Mesendoderm (in vitro differentiated cells): ENCODE results near the gene SOS1.
"Not testable (repeated sequence)": the region's sequence is repeated elsewhere in the genome, so short reads cannot be mapped to it uniquely, and the experiment has no call there.

ENCODE experiments used
- DNase-seq: peaks from one replicate; pipeline ENCODE4 v3.0.0; 2013
- H2AK5ac ChIP-seq: 2 replicates; pipeline ENCODE4 v1.6.1; 2013; ENCODE audit warnings: low read length, inconsistent platforms
- H2BK120ac ChIP-seq: 2 replicates; pipeline ENCODE4 v1.6.1; 2013; ENCODE audit warnings: low read depth, mild to moderate bottlenecking, low read length, moderate library complexity, mixed read lengths
- H2BK15ac ChIP-seq: replicated peaks from 2 replicates; pipeline ENCODE4 v1.6.1; 2013; ENCODE audit warnings: low read depth, mild to moderate bottlenecking, moderate library complexity
- H2BK5ac ChIP-seq: 2 replicates; pipeline ENCODE4 v1.6.1; 2013; ENCODE audit warnings: low read length, inconsistent platforms
- H3K18ac ChIP-seq: 2 replicates; pipeline ENCODE4 v1.6.1; 2013; ENCODE audit warnings: mild to moderate bottlenecking, low read length, mixed read lengths
- H3K23ac ChIP-seq: one replicate; pipeline ENCODE4 v1.6.1; 2013; ENCODE audit warnings: low read length
- H3K27ac ChIP-seq: 2 replicates; pipeline ENCODE4 v1.5.1; 2013; ENCODE audit warnings: low read depth, mild to moderate bottlenecking, inconsistent platforms, low read length, moderate library complexity
- H3K27me3 ChIP-seq: 2 replicates; pipeline ENCODE4 v1.6.1; 2013; ENCODE audit warnings: low read length, control low read depth, mild to moderate bottlenecking, inconsistent platforms; ENCODE audit not compliant: insufficient read depth, poor library complexity
- H3K36me3 ChIP-seq: 2 replicates; pipeline ENCODE4 v1.6.1; 2013; ENCODE audit warnings: low read length, inconsistent platforms; ENCODE audit not compliant: control insufficient read depth, insufficient read depth
- H3K4ac ChIP-seq: one replicate; pipeline ENCODE4 v1.6.1; 2013; ENCODE audit warnings: low read depth, mild to moderate bottlenecking, low read length, moderate library complexity
- H3K4me1 ChIP-seq: 2 replicates; pipeline ENCODE4 v1.6.1; 2013; ENCODE audit warnings: low read depth, low read length, inconsistent platforms; ENCODE audit not compliant: control insufficient read depth
- H3K4me2 ChIP-seq: 2 replicates; pipeline ENCODE4 v1.6.1; 2013; ENCODE audit warnings: low read length
- H3K4me3 ChIP-seq: 2 replicates; pipeline ENCODE4 v1.5.1; 2013; ENCODE audit warnings: mild to moderate bottlenecking, low read length
- H3K56ac ChIP-seq: one replicate; pipeline ENCODE4 v1.6.1; 2013; ENCODE audit warnings: low read length
- H3K79me1 ChIP-seq: 2 replicates; pipeline ENCODE4 v1.6.1; 2013; ENCODE audit warnings: low read length, inconsistent platforms
- H3K79me2 ChIP-seq: 2 replicates; pipeline ENCODE4 v1.6.1; 2013; ENCODE audit warnings: mild to moderate bottlenecking, low read length; ENCODE audit not compliant: control insufficient read depth, insufficient read depth
- H3K9ac ChIP-seq: 2 replicates; pipeline ENCODE4 v1.6.1; 2013; ENCODE audit warnings: low read length, inconsistent platforms
- H4K5ac ChIP-seq: one replicate; pipeline ENCODE4 v1.6.1; 2013; ENCODE audit warnings: low read length
- H4K8ac ChIP-seq: one replicate; pipeline ENCODE4 v1.6.1; 2013; ENCODE audit warnings: low read depth, mild to moderate bottlenecking, control low read depth, low read length, moderate library complexity
- WGBS: extraction: QIAGEN DNeasy Blood & Tissue Kit; methylation state at CpG from one replicate; pipeline ENCODE4 v1.1.7; 2013; ENCODE audit warnings: low lambda C conversion rate, missing lambda C conversion rate; ENCODE audit not compliant: insufficient coverage; ENCODE audit errors: extremely low coverage; 5-methylcytosine and 5-hydroxymethylcytosine counted together

Gene SOS1

DNA sequence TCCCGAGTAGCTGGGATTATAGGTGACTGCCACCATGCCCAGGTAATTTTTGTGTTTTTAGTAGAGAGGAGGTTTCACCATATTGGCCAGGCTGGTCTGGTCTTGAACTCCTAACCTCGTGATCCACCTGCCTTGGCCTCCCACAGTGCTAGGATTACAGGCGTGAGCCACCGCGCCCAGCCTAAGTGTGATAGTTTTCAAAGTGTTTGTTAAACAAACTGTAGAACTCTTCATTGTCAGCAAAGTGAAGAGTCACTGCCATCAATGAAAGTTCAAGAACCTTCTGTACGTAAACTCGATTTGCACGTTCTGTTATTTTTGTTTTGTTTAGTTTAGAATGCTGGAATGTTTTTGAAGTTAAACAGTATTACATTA is 18.0 kb upstream of the SOS1 start:
- no peak overlapping the region for H3K56ac ChIP-seq

DNA sequence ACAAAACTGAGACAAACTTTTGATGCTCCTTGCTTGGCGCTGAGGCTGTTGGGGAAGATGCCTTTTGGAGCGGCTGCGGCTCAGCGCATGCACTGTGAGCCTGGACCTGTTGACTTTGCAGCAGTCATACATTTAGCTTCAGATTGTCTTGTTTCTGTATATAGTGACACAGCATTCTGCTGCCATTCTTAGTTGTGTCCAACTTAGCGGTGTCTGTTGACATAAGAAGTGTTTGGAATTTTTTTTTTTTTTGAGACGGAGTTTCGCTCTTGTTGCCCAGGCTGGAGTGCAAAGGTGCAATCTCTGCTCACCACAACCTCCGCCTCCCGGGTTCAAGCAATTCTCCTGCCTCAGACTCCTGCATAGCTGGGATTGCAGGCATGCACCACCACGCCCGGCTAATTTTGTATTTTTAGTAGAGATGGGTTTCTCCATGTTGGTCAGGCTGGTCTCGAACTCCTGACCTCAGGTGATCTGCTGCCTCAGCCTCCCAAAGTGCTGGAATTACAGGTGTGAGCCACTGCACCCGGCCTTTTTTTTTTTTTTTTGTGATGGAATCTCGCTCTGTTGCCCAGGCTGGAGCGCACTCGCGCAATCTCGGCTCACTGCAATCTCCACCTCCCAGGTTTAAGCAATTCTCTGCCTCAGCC is 17.5 kb upstream of the SOS1 start:
- H3K4ac ChIP-seq, H3K36me3 ChIP-seq, H2BK120ac ChIP-seq, H2BK5ac ChIP-seq, H4K5ac ChIP-seq, DNase-seq, H3K56ac ChIP-seq, H3K27me3 ChIP-seq, H2BK15ac ChIP-seq, H3K4me1 ChIP-seq, H3K23ac ChIP-seq, H2AK5ac ChIP-seq, H3K4me3 ChIP-seq, H3K18ac ChIP-seq, H3K79me1 ChIP-seq, H3K4me2 ChIP-seq, H3K79me2 ChIP-seq, H4K8ac ChIP-seq, H3K27ac ChIP-seq, H3K9ac ChIP-seq: not testable (repeated sequence)
- no CpG with 5 or more reads among the region's 18 CpGs for WGBS

More for the DNA sequence above, 18.0 kb upstream of the SOS1 start:
- H3K4ac ChIP-seq = no peak overlapping the region
- H3K79me2 ChIP-seq = no peaks in the 10 kb centered on the region
- H3K27me3 ChIP-seq = no peaks in the 10 kb centered on the region
- no CpG with 5 or more reads among the region's 8 CpGs for WGBS
- H2AK5ac ChIP-seq = no peak overlapping the region
- H3K27ac ChIP-seq = no peak overlapping the region
- no peak overlapping the region for H4K5ac ChIP-seq
- H4K8ac ChIP-seq = no peak overlapping the region
- no peak overlapping the region for H3K18ac ChIP-seq
- H2BK120ac ChIP-seq = no peak overlapping the region
- no peak overlapping the region for H3K9ac ChIP-seq
- H3K4me2 ChIP-seq = no peak overlapping the region
- DNase-seq = no peak
- no peak overlapping the region for H3K23ac ChIP-seq
- H2BK5ac ChIP-seq = no peak overlapping the region
- no peak overlapping the region for H2BK15ac ChIP-seq
- no peaks in the 10 kb centered on the region for H3K79me1 ChIP-seq
- H3K36me3 ChIP-seq = no peaks in the 10 kb centered on the region
- H3K4me1 ChIP-seq = no peaks in the 10 kb centered on the region
- H3K4me3 ChIP-seq = no peak overlapping the region

DNA sequence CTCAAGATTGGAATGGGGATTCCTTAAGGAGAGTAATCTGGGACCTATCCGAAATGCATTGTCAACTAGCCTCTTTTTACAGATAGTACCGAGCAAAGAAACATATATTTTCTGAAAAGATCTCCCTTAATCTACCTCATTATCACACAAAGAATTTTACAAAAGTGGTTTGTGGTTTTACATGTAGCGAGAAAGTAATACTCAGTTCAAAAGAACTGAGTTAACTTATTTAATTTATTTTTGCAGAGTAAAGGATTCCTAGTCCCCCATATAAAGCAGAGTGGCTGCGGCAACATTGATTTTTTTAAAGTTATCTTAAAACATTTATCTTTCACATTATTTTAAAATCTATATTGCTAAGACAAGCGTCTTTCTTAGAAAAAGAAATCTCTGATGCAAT is 15.9 kb upstream of the SOS1 start:
- no peak for DNase-seq
- no peaks in the 10 kb centered on the region for H3K27me3 ChIP-seq
- H4K5ac ChIP-seq = no peak overlapping the region
- H3K4me1 ChIP-seq = no peaks in the 10 kb centered on the region
- 100% methylated on average over 1 of the region's 5 CpGs for WGBS
- no peak overlapping the region for H2BK15ac ChIP-seq
- H3K18ac ChIP-seq = no peak overlapping the region
- H3K36me3 ChIP-seq = no peaks in the 10 kb centered on the region
- H3K79me1 ChIP-seq = no peaks in the 10 kb centered on the region
- H3K4me3 ChIP-seq = no peak overlapping the region
- no peaks in the 10 kb centered on the region for H3K79me2 ChIP-seq
- no peak overlapping the region for H2BK120ac ChIP-seq
- H2BK5ac ChIP-seq = no peak overlapping the region
- H2AK5ac ChIP-seq = no peak overlapping the region
- H3K4me2 ChIP-seq = no peak overlapping the region
- H3K9ac ChIP-seq = no peak overlapping the region
- H3K56ac ChIP-seq = no peak overlapping the region
- no peak overlapping the region for H3K4ac ChIP-seq
- no peak overlapping the region for H4K8ac ChIP-seq
- H3K27ac ChIP-seq = no peak overlapping the region
- H3K23ac ChIP-seq = no peak overlapping the region

DNA sequence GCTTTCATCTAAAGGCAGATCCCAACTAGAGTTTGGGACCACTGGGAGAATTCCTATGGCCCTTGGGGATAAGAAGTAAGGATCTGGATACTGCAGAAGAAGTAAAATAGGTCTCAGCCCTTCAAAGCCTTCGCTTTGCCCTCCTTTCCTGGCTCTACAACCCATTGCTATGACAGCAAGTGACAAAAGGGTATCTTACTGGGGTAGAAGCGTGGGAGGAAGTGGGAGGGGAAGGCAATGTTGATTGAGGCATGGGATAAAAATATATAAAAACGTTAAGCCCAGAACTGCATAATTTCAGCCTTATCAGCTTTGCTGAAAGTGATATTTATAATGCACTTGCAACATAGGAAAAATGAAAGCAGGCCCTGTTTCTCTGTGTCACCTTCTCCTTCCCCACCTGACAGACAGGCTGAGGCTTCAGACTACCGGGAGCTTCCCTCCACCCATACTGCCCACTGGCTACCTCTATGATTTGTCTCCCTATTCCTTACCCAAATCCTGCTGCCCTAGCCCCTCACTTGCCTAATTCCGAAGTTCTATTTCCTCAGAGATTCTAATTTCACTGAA is 14.9 kb upstream of the SOS1 start:
- no peaks in the 10 kb centered on the region for H3K27me3 ChIP-seq
- H3K4me3 ChIP-seq = no peak overlapping the region
- H2BK5ac ChIP-seq = no peak overlapping the region
- H2BK15ac ChIP-seq = no peak overlapping the region
- no peaks in the 10 kb centered on the region for H3K79me1 ChIP-seq
- no peak overlapping the region for H3K56ac ChIP-seq
- H3K36me3 ChIP-seq = no peaks in the 10 kb centered on the region
- no peak overlapping the region for H3K23ac ChIP-seq
- no peak overlapping the region for H3K27ac ChIP-seq
- no CpG with 5 or more reads among the region's 5 CpGs for WGBS
- H3K18ac ChIP-seq = no peak overlapping the region
- no peak for DNase-seq
- no peak overlapping the region for H4K5ac ChIP-seq
- H3K79me2 ChIP-seq = no peaks in the 10 kb centered on the region
- no peak overlapping the region for H3K4ac ChIP-seq
- H3K9ac ChIP-seq = no peak overlapping the region
- no peak overlapping the region for H4K8ac ChIP-seq
- no peak overlapping the region for H2BK120ac ChIP-seq
- H3K4me1 ChIP-seq = no peaks in the 10 kb centered on the region
- no peak overlapping the region for H2AK5ac ChIP-seq
- H3K4me2 ChIP-seq = no peak overlapping the region

DNA sequence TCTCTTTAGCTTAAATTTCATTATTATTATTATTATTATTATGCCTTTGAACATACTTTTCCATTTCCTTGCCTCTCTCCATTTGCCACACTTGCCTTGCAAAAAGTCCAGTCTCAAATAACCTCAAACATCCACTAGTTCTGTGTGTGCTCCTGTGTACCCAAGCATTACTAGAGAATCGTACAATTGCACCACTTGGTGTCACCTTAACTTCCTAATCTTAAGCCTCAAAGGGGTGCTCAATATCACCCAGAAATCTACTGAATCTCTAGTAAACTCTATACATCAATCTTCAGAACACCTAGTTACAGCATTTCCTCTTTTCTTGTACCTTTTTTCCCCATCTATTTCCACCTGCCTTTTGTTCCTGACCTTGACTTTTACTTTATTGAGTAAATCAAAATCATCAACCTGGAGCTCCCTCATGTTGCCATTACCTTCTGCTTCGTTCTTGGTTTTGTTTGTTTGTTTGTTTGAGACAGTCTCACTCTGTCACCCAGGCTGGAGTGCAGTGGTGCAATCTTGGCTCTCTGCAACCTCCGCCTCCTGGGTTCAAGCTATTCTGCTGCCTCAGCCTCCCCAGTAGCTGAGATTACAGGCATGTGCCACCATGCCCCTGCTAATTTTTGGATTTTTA is 12.5 kb upstream of the SOS1 start:
- H3K27me3 ChIP-seq = no peaks in the 10 kb centered on the region
- no peak overlapping the region for H2BK5ac ChIP-seq
- no peak overlapping the region for H3K4me2 ChIP-seq
- no peaks in the 10 kb centered on the region for H3K79me2 ChIP-seq
- no peak overlapping the region for H2AK5ac ChIP-seq
- no peaks in the 10 kb centered on the region for H3K79me1 ChIP-seq
- H3K27ac ChIP-seq = no peak overlapping the region
- no peak overlapping the region for H3K18ac ChIP-seq
- no peak overlapping the region for H4K8ac ChIP-seq
- no peaks in the 10 kb centered on the region for H3K4me1 ChIP-seq
- H3K56ac ChIP-seq = no peak overlapping the region
- DNase-seq = no peak
- no peaks in the 10 kb centered on the region for H3K36me3 ChIP-seq
- H3K4ac ChIP-seq = no peak overlapping the region
- no peak overlapping the region for H3K23ac ChIP-seq
- no peak overlapping the region for H3K4me3 ChIP-seq
- no peak overlapping the region for H2BK120ac ChIP-seq
- H4K5ac ChIP-seq = no peak overlapping the region
- H3K9ac ChIP-seq = no peak overlapping the region
- no CpG with 5 or more reads among the region's 3 CpGs for WGBS
- no peak overlapping the region for H2BK15ac ChIP-seq
